ENCODE data around the gene CHD9NB. TPM values are rescaled to one million over a fixed set of nuclear protein-coding genes. Genes with fewer than 3 reads are reported as not detected.
"Not testable (repeated sequence)": the region's sequence is repeated elsewhere in the genome, so short reads cannot be mapped to it uniquely, and the experiment has no call there.

Gene CHD9NB
- total RNA-seq, 1 donor from 2014 or later, result 0.29 TPM

DNA sequence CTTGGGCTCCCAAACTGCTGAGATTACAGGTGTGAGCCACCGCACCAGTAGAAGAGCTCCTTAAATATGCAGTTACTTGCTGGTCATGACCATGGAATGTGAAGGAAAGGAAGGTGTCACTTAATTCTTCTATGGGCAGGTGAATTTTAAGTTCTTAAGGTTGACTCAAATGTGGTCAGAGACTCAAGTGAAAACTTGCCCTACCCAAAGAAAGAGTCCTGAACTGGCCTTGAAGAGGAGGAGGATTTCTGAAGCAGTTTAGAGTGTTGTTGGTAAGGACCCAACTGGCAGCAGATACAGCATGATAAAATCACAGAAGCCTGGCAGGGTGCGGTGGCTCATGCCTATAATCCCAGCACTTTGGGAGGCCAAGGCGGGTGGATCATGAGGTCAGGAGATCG, 31.4 kb upstream of the CHD9NB start:
- intact Hi-C loops (cut with micrococcal nuclease), result no loop called here

DNA sequence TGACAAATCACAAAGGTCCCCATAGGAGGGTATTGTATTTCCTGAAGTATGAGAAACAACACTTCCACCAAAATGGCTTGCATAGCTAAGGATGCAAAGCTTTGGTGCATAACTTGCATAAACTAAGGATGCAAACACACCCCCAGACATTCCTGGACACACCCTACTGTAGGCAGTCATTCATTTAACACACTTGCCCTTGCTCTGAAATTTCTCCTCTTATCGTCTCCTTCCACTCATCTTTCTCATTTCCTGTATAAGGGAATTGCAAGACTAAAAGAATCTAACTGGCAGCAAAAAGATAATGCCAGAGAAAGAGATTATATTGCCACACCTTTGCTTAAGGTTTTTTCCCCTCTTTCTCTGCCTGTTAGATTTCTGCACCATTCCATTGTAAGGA, 30.4 kb upstream of the CHD9NB start:
- intact Hi-C loops (cut with micrococcal nuclease), result no loop called here

DNA sequence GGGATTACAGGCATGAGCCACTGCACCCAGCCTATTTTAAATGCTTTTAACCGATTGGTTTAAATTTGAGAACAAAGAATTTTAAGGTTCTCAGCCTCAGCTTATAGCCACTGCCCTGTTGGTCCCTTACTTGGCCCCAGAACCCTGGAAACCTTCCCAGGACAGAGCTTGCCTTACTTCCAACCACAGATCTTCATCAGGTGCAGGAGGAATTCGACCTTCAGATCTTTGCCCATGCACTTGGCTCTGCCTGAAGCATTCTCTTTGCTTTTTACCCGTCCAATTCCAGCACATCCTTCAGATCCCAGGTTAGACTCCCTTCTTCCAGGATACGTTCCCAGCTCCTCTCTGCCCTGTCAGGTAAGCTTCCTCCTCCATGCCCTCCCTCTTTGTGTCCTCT, 29.8 kb upstream of the CHD9NB start:
- intact Hi-C loops (cut with micrococcal nuclease), result no loop called here

DNA sequence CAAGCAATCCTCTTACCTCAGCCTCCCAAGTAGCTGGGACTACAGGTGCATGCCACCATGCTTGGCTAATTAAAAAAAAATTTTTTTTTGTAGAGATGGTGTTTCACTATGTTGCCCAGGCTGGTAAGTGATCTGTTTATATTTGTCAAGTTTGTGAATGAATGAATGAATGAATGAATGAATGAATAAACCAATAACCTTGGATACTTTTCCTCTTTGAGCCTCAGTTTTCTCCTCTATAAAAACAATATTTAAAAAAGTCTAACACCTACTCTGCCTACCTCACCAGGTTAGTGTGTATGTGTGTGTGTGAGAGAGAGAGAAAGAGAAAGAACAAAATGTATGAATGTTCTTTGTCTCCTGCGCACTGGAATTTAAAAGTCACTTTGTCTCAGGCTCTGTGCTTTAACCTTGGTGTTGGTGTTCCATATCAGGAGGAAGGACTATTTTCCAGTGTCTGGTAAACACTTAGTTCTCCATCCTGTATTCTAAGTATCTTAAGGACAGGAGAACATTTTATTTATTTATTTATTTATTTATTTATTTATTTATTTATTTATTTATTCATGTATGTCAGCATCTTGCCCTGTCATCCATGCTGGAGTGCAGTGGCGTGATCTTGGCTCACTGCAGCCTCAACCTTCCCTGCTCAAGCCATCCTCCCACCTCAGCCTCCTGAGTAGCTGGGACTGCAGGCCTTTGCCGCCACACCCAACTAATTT, 29.1 kb upstream of the CHD9NB start:
- intact Hi-C loops (cut with micrococcal nuclease), result no loop called here

DNA sequence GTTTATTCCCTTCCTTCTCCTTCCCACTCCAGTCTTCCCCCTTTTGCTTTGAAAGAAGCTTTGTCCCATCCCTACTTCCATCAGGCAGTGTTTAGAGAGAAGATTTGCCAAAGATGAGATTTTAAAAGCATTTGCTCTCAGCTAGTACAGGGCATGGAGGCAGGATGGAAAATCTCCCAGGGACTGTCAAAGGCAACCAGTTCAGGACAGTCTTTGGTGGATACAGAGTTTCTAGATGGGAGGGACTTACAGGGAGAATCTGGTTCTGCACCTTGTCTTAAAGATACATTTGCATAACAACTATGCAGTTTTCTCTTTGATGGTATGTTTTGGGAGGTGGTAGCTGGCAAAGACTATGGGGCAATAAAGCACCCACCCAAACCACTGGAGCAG, 28.3 kb upstream of the CHD9NB start:
- intact Hi-C loops (cut with micrococcal nuclease), result no loop called here

DNA sequence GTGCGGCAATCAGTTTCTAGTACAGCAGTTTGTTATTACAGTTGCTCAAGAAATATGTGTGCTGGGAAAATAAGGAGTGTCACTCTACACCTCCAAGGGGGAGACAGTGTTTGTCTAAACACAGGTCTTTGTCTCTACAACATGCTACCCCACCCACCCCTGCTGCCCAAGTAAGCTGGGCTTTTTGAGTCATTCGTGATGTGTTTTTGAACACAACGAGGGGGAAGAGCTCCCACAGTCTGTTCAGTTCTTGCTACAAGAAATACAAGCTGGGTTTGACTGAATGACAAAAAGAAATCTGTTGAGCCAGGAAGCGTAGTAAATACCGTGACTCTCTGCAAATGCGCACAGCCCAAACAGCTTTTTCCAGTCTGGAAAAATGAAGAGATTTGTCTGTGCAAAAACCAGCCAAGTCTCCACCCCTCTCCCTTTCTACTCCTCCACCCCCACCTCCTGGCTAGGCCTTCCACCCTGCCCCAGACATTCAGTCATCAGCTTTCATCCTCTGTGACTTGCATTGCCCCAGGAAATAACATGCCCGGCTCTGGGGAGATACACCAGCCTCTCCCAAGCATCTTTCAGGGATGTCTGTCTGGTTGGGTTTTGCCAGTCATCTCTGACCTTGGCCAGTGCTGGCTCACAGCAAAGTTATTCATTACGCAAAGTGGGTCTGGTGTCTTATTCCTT, 27.8 kb upstream of the CHD9NB start:
- intact Hi-C loops (cut with micrococcal nuclease), result no loop called here

DNA sequence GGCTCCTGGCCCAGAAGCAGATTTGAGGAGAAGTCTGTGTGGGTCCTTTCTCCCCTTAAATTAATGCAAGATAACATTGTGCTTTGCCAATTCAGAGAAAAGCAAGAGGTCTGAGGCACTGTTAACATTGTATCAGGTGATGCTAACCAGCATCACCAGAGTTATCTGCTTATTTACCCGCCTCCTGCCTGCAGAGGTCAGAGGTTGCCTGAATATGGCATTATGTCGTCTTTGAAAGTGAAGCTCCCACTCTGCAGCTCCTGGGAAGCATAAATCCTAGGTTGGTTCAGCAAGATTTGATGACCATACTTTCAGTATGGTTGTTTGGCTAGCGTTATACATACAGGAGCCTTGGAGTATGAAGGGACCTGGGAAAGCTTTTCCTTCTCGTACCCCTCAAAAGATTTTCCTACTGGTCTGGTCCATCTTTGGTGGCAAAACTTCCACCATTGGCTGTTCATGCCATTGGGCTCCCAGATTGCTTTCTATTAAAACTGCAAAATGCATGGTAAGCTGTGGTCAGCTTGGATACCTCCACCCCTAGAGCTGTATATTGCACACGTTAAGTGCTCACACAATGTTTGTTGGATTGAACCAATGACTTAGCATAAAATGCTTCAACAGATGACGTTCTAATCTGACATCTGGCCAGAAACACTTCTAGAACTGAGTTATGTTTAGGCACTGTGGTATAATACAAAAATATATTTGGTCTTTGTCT, 26.2 kb upstream of the CHD9NB start:
- intact Hi-C loops (cut with micrococcal nuclease), result no loop called here

DNA sequence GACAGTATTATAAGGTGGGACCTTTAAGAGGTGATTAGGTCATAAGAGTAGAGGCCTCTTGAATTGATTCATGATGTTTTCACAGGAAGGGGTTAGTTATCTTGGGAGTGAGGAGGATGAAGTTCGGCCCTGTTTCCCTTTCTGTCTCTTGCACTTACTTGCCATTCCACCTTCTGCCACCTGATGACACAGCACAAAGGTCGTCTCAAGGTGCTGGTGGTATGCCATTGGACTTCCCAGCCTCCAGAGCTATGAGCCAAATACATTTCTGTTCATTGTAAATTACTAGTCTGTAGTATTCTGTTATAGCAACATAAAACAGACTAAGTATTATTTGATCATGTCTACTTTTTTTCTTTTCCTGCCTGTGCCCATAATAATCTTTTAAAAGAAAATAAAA, 25.6 kb upstream of the CHD9NB start:
- intact Hi-C loops (cut with micrococcal nuclease), result no loop called here

DNA sequence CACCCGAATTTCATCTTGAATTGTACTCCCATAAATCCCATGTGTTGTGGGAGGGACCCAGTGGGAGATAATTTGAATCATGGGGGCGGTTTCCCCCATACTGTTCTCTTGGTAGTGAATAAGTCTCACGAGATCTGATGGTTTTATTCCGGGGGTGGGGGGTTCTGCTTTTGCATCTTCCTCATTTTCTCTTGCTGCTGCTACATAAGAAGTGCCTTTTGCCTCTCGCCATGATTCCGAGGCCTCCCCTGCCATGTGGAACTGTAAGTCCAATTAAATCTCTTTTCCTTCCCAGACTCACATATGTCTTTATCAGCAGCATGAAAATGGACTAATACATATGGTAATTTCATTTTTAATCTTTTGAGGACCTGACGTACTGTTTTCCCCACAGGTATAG, 22.8 kb upstream of the CHD9NB start:
- intact Hi-C loops (cut with micrococcal nuclease), result not testable (repeated sequence)

DNA sequence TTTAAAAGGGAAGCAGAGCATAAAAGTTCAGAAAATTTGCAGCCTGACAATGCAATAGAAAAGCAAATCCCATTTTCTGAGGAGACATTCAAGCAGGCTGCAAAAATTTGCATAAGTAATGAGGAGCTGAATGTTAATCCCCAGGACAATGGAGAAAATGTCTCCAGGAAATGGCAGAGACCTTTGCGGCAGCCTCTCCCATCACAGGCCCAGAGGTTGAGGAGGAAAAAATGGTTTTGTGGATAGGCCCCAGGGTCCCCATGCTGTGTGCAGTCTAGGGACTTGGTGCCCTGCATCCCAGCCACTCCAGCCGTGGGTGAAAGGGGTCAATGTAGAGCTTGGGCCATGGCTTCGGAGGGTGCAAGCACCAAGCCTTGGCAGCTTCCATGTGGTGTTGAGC, 21.6 kb upstream of the CHD9NB start:
- intact Hi-C loops (cut with micrococcal nuclease), result not testable (repeated sequence)

DNA sequence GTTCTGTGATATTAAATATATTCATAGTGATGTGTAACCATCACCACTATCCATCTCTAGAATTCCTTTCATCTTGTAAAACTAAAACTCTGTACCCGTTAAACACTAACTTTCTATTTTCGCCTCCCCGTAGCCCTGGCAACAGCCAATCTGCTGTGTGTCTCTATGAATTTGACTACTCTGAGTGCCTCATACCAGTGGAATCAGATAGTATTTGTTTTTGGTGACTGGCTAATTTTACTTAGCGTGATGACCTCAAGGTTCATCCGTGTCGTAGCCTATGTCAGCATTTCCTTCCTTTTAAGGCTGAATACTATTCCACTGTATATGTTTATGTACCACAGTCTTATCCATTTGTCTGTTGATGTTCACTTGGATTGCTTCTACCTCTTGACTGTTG, 20.3 kb upstream of the CHD9NB start:
- intact Hi-C loops (cut with micrococcal nuclease), result no loop called here

DNA sequence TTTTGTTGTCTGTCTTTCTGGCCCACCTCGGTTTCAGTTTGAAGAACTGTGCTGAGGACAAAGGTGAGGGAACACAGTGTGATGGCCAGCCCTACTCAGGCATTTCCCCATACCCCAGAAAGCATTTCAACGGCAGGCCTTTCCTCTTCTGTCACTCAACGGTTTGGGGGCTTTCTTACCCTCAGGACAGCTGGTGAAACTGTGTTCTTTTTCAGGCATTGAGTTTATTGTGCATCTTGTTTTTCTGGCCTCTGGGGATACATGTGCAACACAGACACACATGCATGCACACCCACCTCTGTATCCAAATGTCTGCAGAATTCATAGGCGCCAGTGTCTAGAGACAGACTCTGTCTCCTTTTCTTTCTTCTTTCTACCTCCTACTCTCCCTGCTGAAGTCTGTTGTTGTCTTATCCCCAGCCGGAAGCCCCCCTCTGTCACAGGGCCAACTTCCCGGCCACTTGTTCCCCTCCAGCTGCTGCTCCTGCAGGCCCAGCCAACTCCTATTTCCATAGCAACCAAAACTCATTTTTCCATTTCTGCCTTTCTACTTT, 19.1 kb upstream of the CHD9NB start:
- intact Hi-C loops (cut with micrococcal nuclease), result no loop called here

DNA sequence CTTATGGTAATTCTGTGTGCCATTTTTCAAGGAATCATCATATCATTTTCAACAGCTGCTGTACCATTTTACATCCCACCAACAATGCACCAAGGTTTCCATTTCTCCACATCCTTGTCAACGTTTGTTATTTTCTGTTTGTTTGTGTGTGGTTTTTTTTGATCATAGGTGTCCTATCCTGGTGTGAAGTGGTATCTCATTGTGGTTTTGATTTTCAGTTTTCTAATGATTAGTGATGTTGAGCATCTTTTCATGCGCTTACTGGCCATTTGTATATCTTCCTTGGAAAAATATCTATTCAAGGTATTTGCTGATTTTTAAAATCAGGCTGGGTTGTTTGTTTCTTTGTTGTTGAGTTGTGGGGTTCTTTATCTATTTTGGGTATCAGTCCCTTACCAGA, 17.1 kb upstream of the CHD9NB start:
- intact Hi-C loops (cut with micrococcal nuclease), result no loop called here

DNA sequence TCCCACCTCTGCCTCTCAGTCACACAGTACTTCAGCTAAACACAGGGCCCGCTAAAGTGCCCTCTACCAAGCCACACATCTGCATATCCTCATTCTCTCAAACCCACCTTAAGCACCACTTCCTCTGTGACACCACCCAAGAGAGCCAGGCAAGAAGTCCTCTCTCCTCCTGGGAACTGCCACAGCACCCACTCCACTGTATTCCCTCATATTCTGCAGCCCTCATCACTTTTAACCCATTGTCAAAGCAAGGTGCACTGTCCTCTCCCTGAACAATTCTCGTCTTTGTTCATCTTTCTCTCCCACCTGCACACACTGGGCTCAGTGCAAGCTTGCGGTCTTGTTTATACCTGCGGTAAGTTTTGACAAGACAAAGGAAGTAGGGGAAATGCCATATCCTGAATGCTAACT, 15.7 kb upstream of the CHD9NB start:
- intact Hi-C loops (cut with micrococcal nuclease), result no loop called here

DNA sequence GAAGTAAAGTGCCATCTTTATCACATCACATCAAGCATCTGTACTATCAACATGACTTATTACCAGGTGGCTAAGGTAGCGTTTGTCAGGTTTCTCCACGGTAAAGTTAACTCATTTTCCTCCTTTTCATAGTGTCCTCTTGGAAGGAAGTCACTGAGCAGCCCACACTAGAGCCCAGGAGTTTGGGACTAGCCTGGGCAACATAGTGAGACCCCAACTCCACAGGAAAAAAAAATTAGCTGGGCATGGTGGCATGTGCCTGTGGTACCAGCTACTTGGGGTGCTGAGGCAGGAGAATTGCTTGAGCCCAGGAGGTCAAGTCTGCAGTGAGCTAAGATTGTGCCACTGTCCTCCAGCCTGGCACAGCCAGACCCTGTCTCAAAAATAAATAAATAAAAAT, 15.0 kb upstream of the CHD9NB start:
- intact Hi-C loops (cut with micrococcal nuclease), result no loop called here

DNA sequence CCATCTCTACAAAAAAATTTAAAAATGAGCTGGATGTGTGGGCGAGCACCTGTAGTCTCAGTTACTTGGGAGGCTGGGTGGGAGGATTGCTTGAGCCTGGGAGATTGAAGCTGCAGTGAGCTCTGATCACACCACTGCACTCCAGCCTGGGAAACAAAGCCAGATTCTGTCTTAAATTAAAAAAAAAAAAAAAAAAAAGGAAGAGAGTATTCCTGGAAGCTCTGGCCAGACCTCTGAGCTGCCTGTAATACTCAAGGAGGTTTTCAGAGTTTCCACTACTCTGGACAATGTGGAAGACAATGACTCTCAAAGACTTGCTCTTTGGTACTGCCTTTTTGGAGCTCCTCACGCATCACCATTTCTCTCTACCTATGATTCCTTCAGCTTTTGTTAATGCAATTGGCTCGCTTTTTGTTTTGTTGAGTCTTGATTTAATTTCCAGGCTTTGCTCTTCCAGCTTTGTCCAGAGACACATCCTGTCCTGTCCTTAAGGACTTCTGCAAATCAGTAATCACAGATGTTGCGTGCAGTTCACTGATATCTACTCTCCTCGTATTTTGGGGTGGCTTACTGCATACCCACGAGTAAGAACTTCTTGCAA, 12.9 kb upstream of the CHD9NB start:
- intact Hi-C loops (cut with micrococcal nuclease), result no loop called here

DNA sequence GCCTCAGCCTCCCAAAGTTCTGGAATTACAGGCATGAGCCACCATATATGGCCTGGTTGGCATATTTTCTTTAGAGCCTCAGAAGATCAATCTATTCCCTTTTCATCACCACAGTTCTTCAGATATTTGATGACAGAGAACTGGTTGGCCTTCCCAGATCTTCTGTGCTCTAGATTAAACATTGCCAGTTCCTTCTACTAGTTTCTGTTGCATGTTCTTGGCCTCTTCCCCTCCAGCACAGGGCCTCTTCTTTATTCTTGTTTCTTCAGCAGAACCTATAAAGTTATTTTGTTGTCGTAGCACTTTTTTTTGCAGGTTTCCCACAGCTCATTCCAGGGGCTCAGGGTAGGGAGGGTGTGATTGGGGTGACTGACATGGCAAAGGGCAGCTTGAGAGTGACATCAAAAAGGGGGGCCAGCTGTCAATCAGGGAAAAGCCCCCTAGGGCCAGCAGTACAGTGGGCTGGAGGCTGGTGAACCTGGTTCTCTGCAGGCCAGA, 11.4 kb upstream of the CHD9NB start:
- intact Hi-C loops (cut with micrococcal nuclease), result no loop called here

DNA sequence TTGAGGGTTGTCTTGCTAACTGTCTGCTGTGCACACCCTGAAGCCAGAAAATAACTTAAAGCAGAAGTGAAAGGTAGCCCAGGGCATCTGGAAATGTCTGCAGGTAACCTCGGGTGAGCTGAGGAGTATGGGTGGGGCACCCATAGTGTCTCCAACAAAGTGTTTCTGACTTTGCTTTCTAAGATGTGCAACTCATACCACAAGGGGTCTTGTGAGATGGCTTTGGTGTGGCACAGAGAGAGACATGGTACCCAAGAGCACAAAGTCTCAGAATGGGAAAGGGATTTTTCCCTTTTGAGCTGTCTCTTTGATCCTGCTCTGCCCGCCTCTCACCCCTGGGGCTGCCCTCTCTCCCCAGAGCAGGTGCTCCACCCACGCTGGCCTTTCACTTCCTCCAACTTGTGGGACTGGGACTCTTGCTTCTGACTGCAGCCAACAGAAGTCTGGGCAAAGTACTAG, 9.0 kb upstream of the CHD9NB start:
- intact Hi-C loops (cut with micrococcal nuclease), result no loop called here

DNA sequence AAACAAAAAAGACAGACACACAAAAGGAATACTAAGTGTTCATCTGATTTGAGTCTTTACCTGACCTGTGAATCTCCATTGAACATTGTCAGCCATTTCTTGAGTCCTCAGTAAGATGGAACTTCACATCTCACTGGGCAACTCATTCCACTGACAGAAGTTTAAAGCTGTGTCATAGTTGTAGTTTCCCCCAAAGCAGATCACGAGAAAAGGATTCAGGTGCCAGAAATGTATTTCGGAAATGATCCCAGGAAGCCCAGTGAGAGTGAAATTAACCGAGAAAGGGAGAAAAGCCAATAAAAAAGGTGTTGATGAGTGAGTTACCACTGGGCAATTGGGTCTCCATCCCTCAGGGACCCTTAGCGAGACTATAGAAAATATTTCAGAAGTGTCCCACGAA, 8.6 kb upstream of the CHD9NB start:
- intact Hi-C loops (cut with micrococcal nuclease), result no loop called here

DNA sequence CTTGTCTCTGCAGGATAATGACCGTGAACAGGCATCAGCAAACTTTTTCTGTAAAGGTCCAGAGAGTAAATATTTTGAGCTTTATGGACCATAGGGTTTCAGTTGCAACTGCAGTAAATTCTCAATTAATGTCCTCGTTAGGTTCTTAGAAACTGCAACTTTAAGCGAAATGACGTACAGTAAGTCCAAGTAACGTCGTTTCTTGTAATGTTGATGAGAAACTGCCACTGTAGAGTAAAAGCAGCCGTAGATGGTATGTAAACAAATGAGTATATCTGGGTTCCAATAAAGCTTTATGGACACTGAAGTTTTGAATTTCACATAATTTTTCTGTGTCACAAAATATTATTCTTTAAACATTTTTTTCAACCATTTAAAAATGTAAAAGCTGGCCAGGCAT, 7.0 kb upstream of the CHD9NB start:
- intact Hi-C loops (cut with micrococcal nuclease), result loop anchor here (5.0 to 10.0 kb wide), 3 partner anchors 163 to 855 kb away; no protein-coding TSS in a partner anchor

DNA sequence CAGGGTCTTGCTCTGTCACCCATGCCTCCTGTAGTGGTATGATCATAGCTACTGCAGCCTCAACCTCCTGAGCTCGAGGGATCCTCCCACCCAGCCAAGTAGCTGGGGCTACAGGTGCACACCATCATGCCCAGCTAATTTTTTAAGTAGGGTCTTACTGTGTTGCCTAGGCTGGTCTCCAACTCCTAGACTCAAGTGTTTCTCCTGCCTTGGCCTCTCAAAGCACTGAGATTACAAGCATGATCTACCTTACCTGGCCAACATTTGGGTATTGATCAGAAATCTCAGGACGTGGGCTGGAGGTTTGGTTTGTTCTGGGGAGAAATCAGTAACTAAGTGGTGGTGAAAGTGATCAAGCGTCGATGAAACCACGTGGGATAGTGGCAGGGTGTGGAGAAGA, 6.2 kb upstream of the CHD9NB start:
- intact Hi-C loops (cut with micrococcal nuclease), result loop anchor here (5.0 to 10.0 kb wide), 3 partner anchors 163 to 856 kb away; no protein-coding TSS in a partner anchor

Data from T-helper 1 cell treated with Interleukin-12 subunit alpha and Interleukin-12 subunit beta and Interleukin-4 antibody, amounts not matched to agents 30 ng/mL and 1 ng/mL, for 36 hours (primary cell).